GM12878 (cell line): ENCODE data around the gene FGFRL1.

Source experiments
- ASH2L ChIP-seq: fragments of 300-600, 200-600 bp; sonication (generic); IDR thresholded peaks from 2 replicates; pipeline ENCODE4 v1.6.1; 2017; ENCODE audit warnings: low read depth, mild to moderate bottlenecking, borderline replicate concordance
- ATF7 ChIP-seq: fragments of 450-650 bp; IDR thresholded peaks from 2 replicates; pipeline ENCODE4 v1.6.1; 2016; ENCODE audit warnings: low read depth, mild to moderate bottlenecking
- JUND ChIP-seq: IDR thresholded peaks from 2 replicates; pipeline ENCODE4 v1.6.1; 2012; ENCODE audit warnings: low read depth, mild to moderate bottlenecking, low read length, improper control_type of control experiment, moderate library complexity
- SIN3A ChIP-seq: IDR thresholded peaks from 2 replicates; pipeline ENCODE4 v1.6.1; 2012; ENCODE audit warnings: low read depth, low read length, improper control_type of control experiment
- TAF1 ChIP-seq: IDR thresholded peaks from 2 replicates; pipeline ENCODE4 v1.6.1; 2011; ENCODE audit warnings: mild to moderate bottlenecking, low read depth, low read length, borderline replicate concordance
- TCF12 ChIP-seq: IDR thresholded peaks from 2 replicates; pipeline ENCODE4 v1.6.1; 2011; ENCODE audit warnings: low read depth, mild to moderate bottlenecking, low read length
- ZNF384 ChIP-seq: IDR thresholded peaks from 2 replicates; pipeline ENCODE4 v1.6.1; 2012; ENCODE audit warnings: low read depth, mild to moderate bottlenecking, low read length, improper control_type of control experiment, borderline replicate concordance
- TF ChIP-seq, protein P1 (sequence below): fragments of 450-650 bp; IDR thresholded peaks from 2 replicates; pipeline ENCODE4 v1.6.1; 2017; ENCODE audit warnings: mild to moderate bottlenecking
- TF ChIP-seq, protein P2 (sequence below), 3 experiments: IDR thresholded peaks in 2 of 3; conservative IDR thresholded peaks in 1 of 3; 2 replicates each; pipeline ENCODE4 v1.5.1; 2011; ENCODE audit warnings: low read depth in 3 of 3, low read length in 3 of 3, mild to moderate bottlenecking in 3 of 3, control low read depth in 2 of 3, moderate library complexity in 2 of 3, inconsistent platforms in 1 of 3, mixed read lengths in 1 of 3; ENCODE audit not compliant: control insufficient read depth in 2 of 3, insufficient read depth in 1 of 3; ENCODE audit errors: extremely low read depth in 1 of 3
- TF ChIP-seq, protein P3 (sequence below): fragments of 450-650 bp; conservative IDR thresholded peaks from 2 replicates; pipeline ENCODE4 v1.6.1; 2017; ENCODE audit warnings: mild to moderate bottlenecking, moderate library complexity

DNA sequence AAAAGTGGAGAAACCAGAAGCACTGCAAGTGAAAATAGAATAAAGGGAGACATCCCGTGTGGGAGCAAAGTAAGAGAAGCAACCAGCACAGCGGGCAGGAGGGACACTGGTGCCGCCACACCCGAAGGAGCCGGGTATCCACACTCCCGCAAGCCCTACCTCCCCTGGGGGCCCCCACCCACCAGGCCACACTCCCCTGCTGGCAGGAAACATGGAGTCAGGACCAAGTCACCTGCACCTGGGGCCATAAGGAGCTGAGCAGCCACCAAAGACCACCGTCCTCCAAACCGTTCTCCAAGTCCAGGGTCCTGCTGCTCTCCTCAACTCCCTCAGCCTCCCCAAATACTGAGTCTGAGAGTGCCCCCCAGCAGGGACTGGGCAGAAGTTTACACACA is 30.5 kb downstream of the FGFRL1 start:
- no peak for TF ChIP-seq ATF7
- TF ChIP-seq, protein P1, sequence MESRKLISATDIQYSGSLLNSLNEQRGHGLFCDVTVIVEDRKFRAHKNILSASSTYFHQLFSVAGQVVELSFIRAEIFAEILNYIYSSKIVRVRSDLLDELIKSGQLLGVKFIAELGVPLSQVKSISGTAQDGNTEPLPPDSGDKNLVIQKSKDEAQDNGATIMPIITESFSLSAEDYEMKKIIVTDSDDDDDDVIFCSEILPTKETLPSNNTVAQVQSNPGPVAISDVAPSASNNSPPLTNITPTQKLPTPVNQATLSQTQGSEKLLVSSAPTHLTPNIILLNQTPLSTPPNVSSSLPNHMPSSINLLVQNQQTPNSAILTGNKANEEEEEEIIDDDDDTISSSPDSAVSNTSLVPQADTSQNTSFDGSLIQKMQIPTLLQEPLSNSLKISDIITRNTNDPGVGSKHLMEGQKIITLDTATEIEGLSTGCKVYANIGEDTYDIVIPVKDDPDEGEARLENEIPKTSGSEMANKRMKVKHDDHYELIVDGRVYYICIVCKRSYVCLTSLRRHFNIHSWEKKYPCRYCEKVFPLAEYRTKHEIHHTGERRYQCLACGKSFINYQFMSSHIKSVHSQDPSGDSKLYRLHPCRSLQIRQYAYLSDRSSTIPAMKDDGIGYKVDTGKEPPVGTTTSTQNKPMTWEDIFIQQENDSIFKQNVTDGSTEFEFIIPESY = no peak
- TF ChIP-seq JUND = no peak
- TF ChIP-seq, protein P2, sequence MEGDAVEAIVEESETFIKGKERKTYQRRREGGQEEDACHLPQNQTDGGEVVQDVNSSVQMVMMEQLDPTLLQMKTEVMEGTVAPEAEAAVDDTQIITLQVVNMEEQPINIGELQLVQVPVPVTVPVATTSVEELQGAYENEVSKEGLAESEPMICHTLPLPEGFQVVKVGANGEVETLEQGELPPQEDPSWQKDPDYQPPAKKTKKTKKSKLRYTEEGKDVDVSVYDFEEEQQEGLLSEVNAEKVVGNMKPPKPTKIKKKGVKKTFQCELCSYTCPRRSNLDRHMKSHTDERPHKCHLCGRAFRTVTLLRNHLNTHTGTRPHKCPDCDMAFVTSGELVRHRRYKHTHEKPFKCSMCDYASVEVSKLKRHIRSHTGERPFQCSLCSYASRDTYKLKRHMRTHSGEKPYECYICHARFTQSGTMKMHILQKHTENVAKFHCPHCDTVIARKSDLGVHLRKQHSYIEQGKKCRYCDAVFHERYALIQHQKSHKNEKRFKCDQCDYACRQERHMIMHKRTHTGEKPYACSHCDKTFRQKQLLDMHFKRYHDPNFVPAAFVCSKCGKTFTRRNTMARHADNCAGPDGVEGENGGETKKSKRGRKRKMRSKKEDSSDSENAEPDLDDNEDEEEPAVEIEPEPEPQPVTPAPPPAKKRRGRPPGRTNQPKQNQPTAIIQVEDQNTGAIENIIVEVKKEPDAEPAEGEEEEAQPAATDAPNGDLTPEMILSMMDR (IDR thresholded peaks at IDR 0.05 in 2 of 3, conservative IDR thresholded peaks at IDR 0.05 in 1 of 3; ENCODE audit: control insufficient read depth in 2 of 3, extremely low read depth in 1 of 3, insufficient read depth in 1 of 3, low read depth in 3 of 3, low read length in 3 of 3) = no peak
- no peak for TF ChIP-seq ZNF384
- TF ChIP-seq, protein P3, sequence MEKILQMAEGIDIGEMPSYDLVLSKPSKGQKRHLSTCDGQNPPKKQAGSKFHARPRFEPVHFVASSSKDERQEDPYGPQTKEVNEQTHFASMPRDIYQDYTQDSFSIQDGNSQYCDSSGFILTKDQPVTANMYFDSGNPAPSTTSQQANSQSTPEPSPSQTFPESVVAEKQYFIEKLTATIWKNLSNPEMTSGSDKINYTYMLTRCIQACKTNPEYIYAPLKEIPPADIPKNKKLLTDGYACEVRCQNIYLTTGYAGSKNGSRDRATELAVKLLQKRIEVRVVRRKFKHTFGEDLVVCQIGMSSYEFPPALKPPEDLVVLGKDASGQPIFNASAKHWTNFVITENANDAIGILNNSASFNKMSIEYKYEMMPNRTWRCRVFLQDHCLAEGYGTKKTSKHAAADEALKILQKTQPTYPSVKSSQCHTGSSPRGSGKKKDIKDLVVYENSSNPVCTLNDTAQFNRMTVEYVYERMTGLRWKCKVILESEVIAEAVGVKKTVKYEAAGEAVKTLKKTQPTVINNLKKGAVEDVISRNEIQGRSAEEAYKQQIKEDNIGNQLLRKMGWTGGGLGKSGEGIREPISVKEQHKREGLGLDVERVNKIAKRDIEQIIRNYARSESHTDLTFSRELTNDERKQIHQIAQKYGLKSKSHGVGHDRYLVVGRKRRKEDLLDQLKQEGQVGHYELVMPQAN = no peak
- no peak for TF ChIP-seq TAF1
- TF ChIP-seq SIN3A = no peak
- TF ChIP-seq TCF12 = no peak
- TF ChIP-seq ASH2L = no peak
